Stimulated activated CD4-positive, alpha-beta T cell treated with anti-CD3 and anti-CD28 coated beads, Interleukin-1b, Interleukin-23, amount 100 ng/mL, for 24 hours (primary cell): ENCODE measurements around the gene TM4SF18.

ENCODE experiments used
- DNase-seq, 4 experiments: peaks; one replicate each; pipeline ENCODE4 v3.0.0-alpha.2; 2020; ENCODE audit warnings: low read depth in 4 of 4, low spot score in 1 of 4

TM4SF18 gene

GRCh38 chr3:149331396-149331795, 2.0 kb downstream of the TM4SF18 start:
- no peak for DNase-seq

- DNase-seq, result no peak
These were observed 2.7 kb downstream of the TM4SF18 start for GRCh38 chr3:149330609-149331331.

- no peak for DNase-seq
These were observed 6.3 kb downstream of the TM4SF18 start for GRCh38 chr3:149327156-149327555.

GRCh38 chr3:149325581-149325980, 7.9 kb downstream of the TM4SF18 start:
- no peak for DNase-seq

- DNase-seq, result no peak
These were observed 9.1 kb downstream of the TM4SF18 start for GRCh38 chr3:149324332-149324731.

GRCh38 chr3:149321640-149322039, 11.8 kb downstream of the TM4SF18 start:
- no peak for DNase-seq

GRCh38 chr3:149321136-149321535, 12.3 kb downstream of the TM4SF18 start:
- no peak for DNase-seq

- no peak for DNase-seq
These were observed 13.7 kb downstream of the TM4SF18 start for GRCh38 chr3:149319750-149320149.

GRCh38 chr3:149317072-149317471, 16.4 kb downstream of the TM4SF18 start:
- DNase-seq, result no peak

- DNase-seq, result no peak
These were observed 17.0 kb downstream of the TM4SF18 start for GRCh38 chr3:149316437-149316836.

GRCh38 chr3:149315694-149316093, 17.7 kb downstream of the TM4SF18 start:
- DNase-seq, result no peak

- DNase-seq, result no peak
These were observed 18.4 kb downstream of the TM4SF18 start for GRCh38 chr3:149314807-149315578.

GRCh38 chr3:149313542-149313941, 19.9 kb downstream of the TM4SF18 start:
- no peak for DNase-seq

- DNase-seq, result no peak
These were observed 22.5 kb downstream of the TM4SF18 start for GRCh38 chr3:149310796-149311534.

GRCh38 chr3:149307435-149307783, 26.0 kb downstream of the TM4SF18 start:
- no peak for DNase-seq

GRCh38 chr3:149306751-149307434, 26.5 kb downstream of the TM4SF18 start:
- no peak for DNase-seq

GRCh38 chr3:149305376-149305775, 28.1 kb downstream of the TM4SF18 start:
- DNase-seq, result no peak

- no peak for DNase-seq
These were observed 33.3 kb downstream of the TM4SF18 start for GRCh38 chr3:149299938-149300801.

GRCh38 chr3:149296972-149297371, 36.5 kb downstream of the TM4SF18 start:
- DNase-seq, result no peak

- DNase-seq, result no peak
These were observed 40.8 kb downstream of the TM4SF18 start for GRCh38 chr3:149292666-149293065.
